ENCODE data around the gene ANO6.

The ANO6 gene

GRCh38 chr12:45203767-45204166 is 12.1 kb upstream of the ANO6 start:
- no peaks in the 10 kb centered on the region for H3K9me3 ChIP-seq (ENCODE audit: insufficient read depth, low read length)
- H3K36me3 ChIP-seq (ENCODE audit: insufficient read depth, insufficient read length, low read length) = no peaks in the 10 kb centered on the region
- H3K4me1 ChIP-seq (ENCODE audit: insufficient read depth, insufficient read length) = no peaks in the 10 kb centered on the region
- no peak overlapping the region for H3K4me3 ChIP-seq (ENCODE audit: insufficient read length, low read depth)
- TF ChIP-seq YY1 (IDR thresholded peaks at IDR 0.05; ENCODE audit: insufficient read depth, insufficient read length) (no peak), ZNF274 (IDR thresholded peaks at IDR 0.05; ENCODE audit: low read depth, low read length) (no peak), SUZ12 (IDR thresholded peaks at IDR 0.05; ENCODE audit: extremely low read depth, insufficient read depth, insufficient read length) (no peak)
- no peak for DNase-seq (ENCODE audit: low read depth, low spot score)
- no peaks in the 10 kb centered on the region for H3K27me3 ChIP-seq (ENCODE audit: insufficient read depth, insufficient read length)
- no peak overlapping the region for H3K9ac ChIP-seq (ENCODE audit: insufficient read length, low read depth)

- Histone ChIP-seq H3K36me3 (ENCODE audit: insufficient read depth, insufficient read length, low read length) (no peaks in the 10 kb centered on the region), H3K4me3 (ENCODE audit: insufficient read length, low read depth) (no peak overlapping the region), H3K9ac (ENCODE audit: insufficient read length, low read depth) (no peak overlapping the region), H3K4me1 (ENCODE audit: insufficient read depth, insufficient read length) (no peaks in the 10 kb centered on the region), H3K9me3 (ENCODE audit: insufficient read depth, low read length) (no peaks in the 10 kb centered on the region), H3K27me3 (ENCODE audit: insufficient read depth, insufficient read length) (no peaks in the 10 kb centered on the region)
- DNase-seq (ENCODE audit: low read depth, low spot score) = no peak
- no peak for TF ChIP-seq SUZ12 (IDR thresholded peaks at IDR 0.05; ENCODE audit: extremely low read depth, insufficient read depth, insufficient read length)
- TF ChIP-seq ZNF274 (IDR thresholded peaks at IDR 0.05; ENCODE audit: low read depth, low read length) = no peak
- TF ChIP-seq YY1 (IDR thresholded peaks at IDR 0.05; ENCODE audit: insufficient read depth, insufficient read length) = no peak
These were observed 11.1 kb upstream of the ANO6 start for GRCh38 chr12:45204757-45205156.

GRCh38 chr12:45205165-45205825 is 10.6 kb upstream of the ANO6 start:
- Histone ChIP-seq H3K4me1 (ENCODE audit: insufficient read depth, insufficient read length) (no peaks in the 10 kb centered on the region), H3K4me3 (ENCODE audit: insufficient read length, low read depth) (no peak overlapping the region), H3K27me3 (ENCODE audit: insufficient read depth, insufficient read length) (no peaks in the 10 kb centered on the region), H3K36me3 (ENCODE audit: insufficient read depth, insufficient read length, low read length) (no peaks in the 10 kb centered on the region), H3K9ac (ENCODE audit: insufficient read length, low read depth) (no peak overlapping the region), H3K9me3 (ENCODE audit: insufficient read depth, low read length) (no peaks in the 10 kb centered on the region)
- no peak for DNase-seq (ENCODE audit: low read depth, low spot score)
- TF ChIP-seq SUZ12 (IDR thresholded peaks at IDR 0.05; ENCODE audit: extremely low read depth, insufficient read depth, insufficient read length) = no peak
- no peak for TF ChIP-seq ZNF274 (IDR thresholded peaks at IDR 0.05; ENCODE audit: low read depth, low read length)
- TF ChIP-seq YY1 (IDR thresholded peaks at IDR 0.05; ENCODE audit: insufficient read depth, insufficient read length) = no peak

- TF ChIP-seq ZNF274 (IDR thresholded peaks at IDR 0.05; ENCODE audit: low read depth, low read length) (no peak), YY1 (IDR thresholded peaks at IDR 0.05; ENCODE audit: insufficient read depth, insufficient read length) (no peak), SUZ12 (IDR thresholded peaks at IDR 0.05; ENCODE audit: extremely low read depth, insufficient read depth, insufficient read length) (no peak)
- no peaks in the 10 kb centered on the region for H3K9me3 ChIP-seq (ENCODE audit: insufficient read depth, low read length)
- H3K4me1 ChIP-seq (ENCODE audit: insufficient read depth, insufficient read length) = no peaks in the 10 kb centered on the region
- H3K9ac ChIP-seq (ENCODE audit: insufficient read length, low read depth) = no peak overlapping the region
- H3K36me3 ChIP-seq (ENCODE audit: insufficient read depth, insufficient read length, low read length) = no peaks in the 10 kb centered on the region
- DNase-seq (ENCODE audit: low read depth, low spot score) = no peak
- no peak overlapping the region for H3K4me3 ChIP-seq (ENCODE audit: insufficient read length, low read depth)
- H3K27me3 ChIP-seq (ENCODE audit: insufficient read depth, insufficient read length) = no peaks in the 10 kb centered on the region
These were observed 7.0 kb upstream of the ANO6 start for GRCh38 chr12:45208604-45209487.

DNA sequence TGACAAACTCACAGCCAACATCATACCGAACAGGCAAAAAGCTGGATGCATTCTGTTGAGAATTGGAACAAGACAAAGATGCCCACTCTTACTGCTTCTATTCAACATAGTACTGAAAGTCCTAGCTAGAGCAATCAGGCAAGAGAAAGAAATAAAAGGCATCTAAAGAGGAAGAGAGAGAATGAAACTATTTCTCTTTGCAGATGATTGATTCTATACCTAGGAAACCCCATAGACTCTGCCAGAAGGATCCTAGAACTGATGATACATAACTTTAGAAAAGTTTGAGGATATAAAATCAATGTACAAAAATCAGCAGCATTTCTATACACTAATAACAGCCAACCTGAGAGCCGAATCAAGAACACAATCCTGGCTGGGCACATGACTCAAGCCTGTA is 6.1 kb upstream of the ANO6 start:
- no peaks in the 10 kb centered on the region for H3K9me3 ChIP-seq (ENCODE audit: insufficient read depth, low read length)
- TF ChIP-seq ZNF274 (IDR thresholded peaks at IDR 0.05; ENCODE audit: low read depth, low read length) (no peak), YY1 (IDR thresholded peaks at IDR 0.05; ENCODE audit: insufficient read depth, insufficient read length) (no peak), SUZ12 (IDR thresholded peaks at IDR 0.05; ENCODE audit: extremely low read depth, insufficient read depth, insufficient read length) (no peak)
- no peak overlapping the region for H3K9ac ChIP-seq (ENCODE audit: insufficient read length, low read depth)
- H3K4me3 ChIP-seq (ENCODE audit: insufficient read length, low read depth) = no peak overlapping the region
- H3K4me1 ChIP-seq (ENCODE audit: insufficient read depth, insufficient read length) = no peaks in the 10 kb centered on the region
- H3K36me3 ChIP-seq (ENCODE audit: insufficient read depth, insufficient read length, low read length) = no peaks in the 10 kb centered on the region
- H3K27me3 ChIP-seq (ENCODE audit: insufficient read depth, insufficient read length) = no peaks in the 10 kb centered on the region
- no peak for DNase-seq (ENCODE audit: low read depth, low spot score)

GRCh38 chr12:45212064-45212463 is 3.8 kb upstream of the ANO6 start:
- no peaks in the 10 kb centered on the region for H3K36me3 ChIP-seq (ENCODE audit: insufficient read depth, insufficient read length, low read length)
- no peak for DNase-seq (ENCODE audit: low read depth, low spot score)
- TF ChIP-seq SUZ12 (IDR thresholded peaks at IDR 0.05; ENCODE audit: extremely low read depth, insufficient read depth, insufficient read length) (no peak), YY1 (IDR thresholded peaks at IDR 0.05; ENCODE audit: insufficient read depth, insufficient read length) (no peak), ZNF274 (IDR thresholded peaks at IDR 0.05; ENCODE audit: low read depth, low read length) (no peak)
- no peaks in the 10 kb centered on the region for H3K27me3 ChIP-seq (ENCODE audit: insufficient read depth, insufficient read length)
- no peaks in the 10 kb centered on the region for H3K4me1 ChIP-seq (ENCODE audit: insufficient read depth, insufficient read length)
- H3K4me3 ChIP-seq (ENCODE audit: insufficient read length, low read depth) = no peak overlapping the region
- no peaks in the 10 kb centered on the region for H3K9me3 ChIP-seq (ENCODE audit: insufficient read depth, low read length)
- H3K9ac ChIP-seq (ENCODE audit: insufficient read length, low read depth) = no peak overlapping the region

DNA sequence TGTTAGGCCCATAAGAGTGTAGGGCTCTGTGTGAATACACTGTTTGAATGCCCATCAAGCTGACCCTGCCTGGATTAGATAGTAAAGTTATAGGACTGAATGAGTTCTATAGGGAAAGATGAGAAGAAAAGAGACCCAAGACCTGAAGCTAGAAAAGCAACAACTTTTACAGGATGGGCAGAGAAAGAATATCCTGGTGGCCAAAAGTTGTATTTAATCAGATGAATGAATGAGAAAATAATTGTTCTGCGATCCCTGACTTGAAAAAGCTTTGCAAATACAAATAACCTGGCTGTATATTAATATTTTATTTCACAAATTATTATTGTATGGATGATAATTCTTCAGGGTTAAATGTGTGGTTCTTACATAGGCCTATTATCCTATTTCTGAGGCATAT is 2.8 kb upstream of the ANO6 start:
- DNase-seq (ENCODE audit: low read depth, low spot score) = no peak
- TF ChIP-seq YY1 (IDR thresholded peaks at IDR 0.05; ENCODE audit: insufficient read depth, insufficient read length) (no peak), SUZ12 (IDR thresholded peaks at IDR 0.05; ENCODE audit: extremely low read depth, insufficient read depth, insufficient read length) (no peak), ZNF274 (IDR thresholded peaks at IDR 0.05; ENCODE audit: low read depth, low read length) (no peak)
- H3K9me3 ChIP-seq (ENCODE audit: insufficient read depth, low read length) = no peaks in the 10 kb centered on the region
- peaks cover 3% of the 10 kb centered on the region for H3K36me3 ChIP-seq (ENCODE audit: insufficient read depth, insufficient read length, low read length)
- H3K4me1 ChIP-seq (ENCODE audit: insufficient read depth, insufficient read length) = no peaks in the 10 kb centered on the region
- no peaks in the 10 kb centered on the region for H3K27me3 ChIP-seq (ENCODE audit: insufficient read depth, insufficient read length)
- H3K4me3 ChIP-seq (ENCODE audit: insufficient read length, low read depth) = no peak overlapping the region
- no peak overlapping the region for H3K9ac ChIP-seq (ENCODE audit: insufficient read length, low read depth)
